ENCODE data around the gene DYNC1H1. TPM values are rescaled to one million over a fixed set of nuclear protein-coding genes. Genes with fewer than 3 reads are reported as not detected.

The DYNC1H1 gene
- total and polyA plus RNA-seq, 2 experiments from 2014 or later: 179 to 635 TPM

DNA sequence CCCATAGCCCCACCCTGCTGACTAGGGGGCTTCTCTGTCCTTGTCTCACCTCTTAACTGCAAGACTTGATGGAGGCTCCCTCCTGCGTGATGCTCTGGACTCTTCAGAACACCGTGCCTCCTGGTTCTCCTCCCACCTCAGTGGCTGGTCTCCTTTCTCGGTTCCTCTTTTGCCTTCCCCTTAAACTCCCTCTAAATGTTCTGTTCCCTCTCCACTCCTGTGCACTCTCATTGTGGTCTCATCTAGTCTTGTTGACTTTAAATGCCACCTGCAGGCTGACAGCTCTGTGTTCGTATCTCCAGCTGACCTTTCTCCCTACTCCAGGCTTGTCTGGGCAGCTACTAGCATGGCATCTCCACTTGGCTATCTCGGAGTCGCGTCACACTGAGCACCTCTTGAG is 28.3 kb downstream of the DYNC1H1 start:
- Mint-ChIP-seq H3K27ac (no peak overlapping the region; the same call in 1 of the 2 replicates), H3K9me3 (no peaks in the 10 kb centered on the region)
- peaks cover 10% of the 10 kb centered on the region for H4K20me1 ChIP-seq (replicated peaks; ENCODE audit: insufficient read depth)

More for the DNA sequence above, 28.3 kb downstream of the DYNC1H1 start:
- peaks cover 2% of the 10 kb centered on the region for H3K27me3 Mint-ChIP-seq (ENCODE audit: insufficient read depth, low read depth, poor library complexity)
- H3K36me3 ChIP-seq (ENCODE audit: insufficient read depth): peaks cover 81% of the 10 kb centered on the region
- H3K27me3 ChIP-seq (ENCODE audit: insufficient read depth): no peaks in the 10 kb centered on the region
- H3K36me3 Mint-ChIP-seq (ENCODE audit: low read depth): peaks cover 79% of the 10 kb centered on the region
- ATAC-seq: no peak
- H3K4me1 ChIP-seq (ENCODE audit: insufficient read depth): no peaks in the 10 kb centered on the region
- no peak overlapping the region for H3K27ac ChIP-seq (ENCODE audit: low read depth)
- H3K79me2 ChIP-seq (replicated peaks; ENCODE audit: insufficient read depth): 0 out of 2 replicates have a peak, but pooled peaks cover 4% of the 10 kb centered on the region
- no peak overlapping the region for H2AFZ ChIP-seq
- no peaks in the 10 kb centered on the region for H3K4me1 Mint-ChIP-seq
- no peak overlapping the region for H3K4me3 Mint-ChIP-seq
- no peak overlapping the region for H3K4me3 ChIP-seq
- no peaks in the 10 kb centered on the region for H3K9me2 ChIP-seq (ENCODE audit: insufficient read depth)
- no peak overlapping the region for H3K4me2 ChIP-seq
- TF ChIP-seq, protein P1, sequence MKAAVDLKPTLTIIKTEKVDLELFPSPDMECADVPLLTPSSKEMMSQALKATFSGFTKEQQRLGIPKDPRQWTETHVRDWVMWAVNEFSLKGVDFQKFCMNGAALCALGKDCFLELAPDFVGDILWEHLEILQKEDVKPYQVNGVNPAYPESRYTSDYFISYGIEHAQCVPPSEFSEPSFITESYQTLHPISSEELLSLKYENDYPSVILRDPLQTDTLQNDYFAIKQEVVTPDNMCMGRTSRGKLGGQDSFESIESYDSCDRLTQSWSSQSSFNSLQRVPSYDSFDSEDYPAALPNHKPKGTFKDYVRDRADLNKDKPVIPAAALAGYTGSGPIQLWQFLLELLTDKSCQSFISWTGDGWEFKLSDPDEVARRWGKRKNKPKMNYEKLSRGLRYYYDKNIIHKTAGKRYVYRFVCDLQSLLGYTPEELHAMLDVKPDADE (IDR thresholded peaks at IDR 0.05): no peak
- TF ChIP-seq, protein P2, sequence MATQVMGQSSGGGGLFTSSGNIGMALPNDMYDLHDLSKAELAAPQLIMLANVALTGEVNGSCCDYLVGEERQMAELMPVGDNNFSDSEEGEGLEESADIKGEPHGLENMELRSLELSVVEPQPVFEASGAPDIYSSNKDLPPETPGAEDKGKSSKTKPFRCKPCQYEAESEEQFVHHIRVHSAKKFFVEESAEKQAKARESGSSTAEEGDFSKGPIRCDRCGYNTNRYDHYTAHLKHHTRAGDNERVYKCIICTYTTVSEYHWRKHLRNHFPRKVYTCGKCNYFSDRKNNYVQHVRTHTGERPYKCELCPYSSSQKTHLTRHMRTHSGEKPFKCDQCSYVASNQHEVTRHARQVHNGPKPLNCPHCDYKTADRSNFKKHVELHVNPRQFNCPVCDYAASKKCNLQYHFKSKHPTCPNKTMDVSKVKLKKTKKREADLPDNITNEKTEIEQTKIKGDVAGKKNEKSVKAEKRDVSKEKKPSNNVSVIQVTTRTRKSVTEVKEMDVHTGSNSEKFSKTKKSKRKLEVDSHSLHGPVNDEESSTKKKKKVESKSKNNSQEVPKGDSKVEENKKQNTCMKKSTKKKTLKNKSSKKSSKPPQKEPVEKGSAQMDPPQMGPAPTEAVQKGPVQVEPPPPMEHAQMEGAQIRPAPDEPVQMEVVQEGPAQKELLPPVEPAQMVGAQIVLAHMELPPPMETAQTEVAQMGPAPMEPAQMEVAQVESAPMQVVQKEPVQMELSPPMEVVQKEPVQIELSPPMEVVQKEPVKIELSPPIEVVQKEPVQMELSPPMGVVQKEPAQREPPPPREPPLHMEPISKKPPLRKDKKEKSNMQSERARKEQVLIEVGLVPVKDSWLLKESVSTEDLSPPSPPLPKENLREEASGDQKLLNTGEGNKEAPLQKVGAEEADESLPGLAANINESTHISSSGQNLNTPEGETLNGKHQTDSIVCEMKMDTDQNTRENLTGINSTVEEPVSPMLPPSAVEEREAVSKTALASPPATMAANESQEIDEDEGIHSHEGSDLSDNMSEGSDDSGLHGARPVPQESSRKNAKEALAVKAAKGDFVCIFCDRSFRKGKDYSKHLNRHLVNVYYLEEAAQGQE (IDR thresholded peaks at IDR 0.05; ENCODE audit: unreplicated experiment): no peak
- TF ChIP-seq NANOG (IDR thresholded peaks at IDR 0.05; ENCODE audit: borderline replicate concordance) (no peak), EZH2 (IDR thresholded peaks at IDR 0.05; ENCODE audit: low read depth, unreplicated experiment) (no peak), JUNB (IDR thresholded peaks at IDR 0.05; ENCODE audit: unreplicated experiment) (no peak), POLR2AphosphoS5 (IDR thresholded peaks at IDR 0.05; ENCODE audit: low read depth) (no peak), ZNF114 (CRISPR knock-in tag; IDR thresholded peaks at IDR 0.05) (no peak), EZH2phosphoT487 (IDR thresholded peaks at IDR 0.05; ENCODE audit: unreplicated experiment) (no peak), STAT1 (IDR thresholded peaks at IDR 0.05; ENCODE audit: unreplicated experiment) (no peak), ZNF331 (CRISPR knock-in tag; IDR thresholded peaks at IDR 0.05; ENCODE audit: low read depth) (no peak), CREB1 (CRISPR knock-in tag; IDR thresholded peaks at IDR 0.05; ENCODE audit: low read depth) (no peak)
- TF ChIP-seq, protein P3, sequence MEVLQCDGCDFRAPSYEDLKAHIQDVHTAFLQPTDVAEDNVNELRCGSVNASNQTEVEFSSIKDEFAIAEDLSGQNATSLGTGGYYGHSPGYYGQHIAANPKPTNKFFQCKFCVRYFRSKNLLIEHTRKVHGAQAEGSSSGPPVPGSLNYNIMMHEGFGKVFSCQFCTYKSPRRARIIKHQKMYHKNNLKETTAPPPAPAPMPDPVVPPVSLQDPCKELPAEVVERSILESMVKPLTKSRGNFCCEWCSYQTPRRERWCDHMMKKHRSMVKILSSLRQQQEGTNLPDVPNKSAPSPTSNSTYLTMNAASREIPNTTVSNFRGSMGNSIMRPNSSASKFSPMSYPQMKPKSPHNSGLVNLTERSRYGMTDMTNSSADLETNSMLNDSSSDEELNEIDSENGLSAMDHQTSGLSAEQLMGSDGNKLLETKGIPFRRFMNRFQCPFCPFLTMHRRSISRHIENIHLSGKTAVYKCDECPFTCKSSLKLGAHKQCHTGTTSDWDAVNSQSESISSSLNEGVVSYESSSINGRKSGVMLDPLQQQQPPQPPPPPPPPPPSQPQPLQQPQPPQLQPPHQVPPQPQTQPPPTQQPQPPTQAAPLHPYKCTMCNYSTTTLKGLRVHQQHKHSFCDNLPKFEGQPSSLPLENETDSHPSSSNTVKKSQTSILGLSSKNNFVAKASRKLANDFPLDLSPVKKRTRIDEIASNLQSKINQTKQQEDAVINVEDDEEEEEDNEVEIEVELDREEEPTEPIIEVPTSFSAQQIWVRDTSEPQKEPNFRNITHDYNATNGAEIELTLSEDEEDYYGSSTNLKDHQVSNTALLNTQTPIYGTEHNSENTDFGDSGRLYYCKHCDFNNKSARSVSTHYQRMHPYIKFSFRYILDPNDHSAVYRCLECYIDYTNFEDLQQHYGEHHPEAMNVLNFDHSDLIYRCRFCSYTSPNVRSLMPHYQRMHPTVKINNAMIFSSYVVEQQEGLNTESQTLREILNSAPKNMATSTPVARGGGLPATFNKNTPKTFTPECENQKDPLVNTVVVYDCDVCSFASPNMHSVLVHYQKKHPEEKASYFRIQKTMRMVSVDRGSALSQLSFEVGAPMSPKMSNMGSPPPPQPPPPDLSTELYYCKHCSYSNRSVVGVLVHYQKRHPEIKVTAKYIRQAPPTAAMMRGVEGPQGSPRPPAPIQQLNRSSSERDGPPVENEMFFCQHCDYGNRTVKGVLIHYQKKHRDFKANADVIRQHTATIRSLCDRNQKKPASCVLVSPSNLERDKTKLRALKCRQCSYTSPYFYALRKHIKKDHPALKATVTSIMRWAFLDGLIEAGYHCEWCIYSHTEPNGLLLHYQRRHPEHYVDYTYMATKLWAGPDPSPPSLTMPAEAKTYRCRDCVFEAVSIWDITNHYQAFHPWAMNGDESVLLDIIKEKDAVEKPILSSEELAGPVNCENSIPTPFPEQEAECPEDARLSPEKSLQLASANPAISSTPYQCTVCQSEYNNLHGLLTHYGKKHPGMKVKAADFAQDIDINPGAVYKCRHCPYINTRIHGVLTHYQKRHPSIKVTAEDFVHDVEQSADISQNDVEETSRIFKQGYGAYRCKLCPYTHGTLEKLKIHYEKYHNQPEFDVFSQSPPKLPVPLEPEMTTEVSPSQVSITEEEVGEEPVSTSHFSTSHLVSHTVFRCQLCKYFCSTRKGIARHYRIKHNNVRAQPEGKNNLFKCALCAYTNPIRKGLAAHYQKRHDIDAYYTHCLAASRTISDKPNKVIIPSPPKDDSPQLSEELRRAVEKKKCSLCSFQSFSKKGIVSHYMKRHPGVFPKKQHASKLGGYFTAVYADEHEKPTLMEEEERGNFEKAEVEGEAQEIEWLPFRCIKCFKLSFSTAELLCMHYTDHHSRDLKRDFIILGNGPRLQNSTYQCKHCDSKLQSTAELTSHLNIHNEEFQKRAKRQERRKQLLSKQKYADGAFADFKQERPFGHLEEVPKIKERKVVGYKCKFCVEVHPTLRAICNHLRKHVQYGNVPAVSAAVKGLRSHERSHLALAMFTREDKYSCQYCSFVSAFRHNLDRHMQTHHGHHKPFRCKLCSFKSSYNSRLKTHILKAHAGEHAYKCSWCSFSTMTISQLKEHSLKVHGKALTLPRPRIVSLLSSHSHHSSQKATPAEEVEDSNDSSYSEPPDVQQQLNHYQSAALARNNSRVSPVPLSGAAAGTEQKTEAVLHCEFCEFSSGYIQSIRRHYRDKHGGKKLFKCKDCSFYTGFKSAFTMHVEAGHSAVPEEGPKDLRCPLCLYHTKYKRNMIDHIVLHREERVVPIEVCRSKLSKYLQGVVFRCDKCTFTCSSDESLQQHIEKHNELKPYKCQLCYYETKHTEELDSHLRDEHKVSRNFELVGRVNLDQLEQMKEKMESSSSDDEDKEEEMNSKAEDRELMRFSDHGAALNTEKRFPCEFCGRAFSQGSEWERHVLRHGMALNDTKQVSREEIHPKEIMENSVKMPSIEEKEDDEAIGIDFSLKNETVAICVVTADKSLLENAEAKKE (CRISPR knock-in tag; IDR thresholded peaks at IDR 0.05): no peak
- TF ChIP-seq, protein P4, sequence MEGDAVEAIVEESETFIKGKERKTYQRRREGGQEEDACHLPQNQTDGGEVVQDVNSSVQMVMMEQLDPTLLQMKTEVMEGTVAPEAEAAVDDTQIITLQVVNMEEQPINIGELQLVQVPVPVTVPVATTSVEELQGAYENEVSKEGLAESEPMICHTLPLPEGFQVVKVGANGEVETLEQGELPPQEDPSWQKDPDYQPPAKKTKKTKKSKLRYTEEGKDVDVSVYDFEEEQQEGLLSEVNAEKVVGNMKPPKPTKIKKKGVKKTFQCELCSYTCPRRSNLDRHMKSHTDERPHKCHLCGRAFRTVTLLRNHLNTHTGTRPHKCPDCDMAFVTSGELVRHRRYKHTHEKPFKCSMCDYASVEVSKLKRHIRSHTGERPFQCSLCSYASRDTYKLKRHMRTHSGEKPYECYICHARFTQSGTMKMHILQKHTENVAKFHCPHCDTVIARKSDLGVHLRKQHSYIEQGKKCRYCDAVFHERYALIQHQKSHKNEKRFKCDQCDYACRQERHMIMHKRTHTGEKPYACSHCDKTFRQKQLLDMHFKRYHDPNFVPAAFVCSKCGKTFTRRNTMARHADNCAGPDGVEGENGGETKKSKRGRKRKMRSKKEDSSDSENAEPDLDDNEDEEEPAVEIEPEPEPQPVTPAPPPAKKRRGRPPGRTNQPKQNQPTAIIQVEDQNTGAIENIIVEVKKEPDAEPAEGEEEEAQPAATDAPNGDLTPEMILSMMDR (conservative IDR thresholded peaks at IDR 0.05; ENCODE audit: low read depth in 2 of 2): no peak
- 0 out of 2 replicates have a peak, but pooled peaks cover 8% of the 10 kb centered on the region for H3F3A ChIP-seq (replicated peaks; ENCODE audit: low read depth)
- no peak for DNase-seq (ENCODE audit: low spot score)
